ENCODE results near the gene MKI67. TPM values are rescaled to one million over a fixed set of nuclear protein-coding genes. Genes with fewer than 3 reads are reported as not detected.
A peak's percentile ranks its signal among the peaks of the same experiment; 100 is the strongest.

Gene MKI67
- total and polyA plus RNA-seq, 10 donors = 0.61 to 21.6 (median 7.6) TPM

- 69 to 86% (median 82%) methylated on average over 15 to 17 of the region's 17 CpGs for WGBS, 5 donors
- H3K36me3 ChIP-seq = peaks cover 12 to 100% (median 89%) of the 10 kb centered on the region in 6 donors
- DNase-seq = peak; percentile 77
- H3K4me3 ChIP-seq = no peak overlapping the region
- H3K4me1 ChIP-seq = no peaks in the 10 kb centered on the region
- H3K9me3 ChIP-seq = no peaks in the 10 kb centered on the region
- no peaks in the 10 kb centered on the region for H3K27me3 ChIP-seq (replicated peaks in 1 of 7)
- TF ChIP-seq POLR2AphosphoS5 (IDR thresholded peaks at IDR 0.05) (no peak), CTCF (IDR thresholded peaks at IDR 0.05 in 8 of 11, conservative IDR thresholded peaks at IDR 0.05 in 3 of 11) (peak; percentile 26 to 79 (median 59)), POLR2A (IDR thresholded peaks at IDR 0.05) (no peak)
- intact Hi-C loops (cut with DNase I; ENCODE audit: low total_unique reads) = no loop called here
- H3K27ac ChIP-seq = no peak overlapping the region
Measured at GRCh38 chr10:128078136-128078969, 47.9 kb downstream of the MKI67 start.

GRCh38 chr10:128077155-128077875 is 48.9 kb downstream of the MKI67 start:
- intact Hi-C loops (cut with DNase I; ENCODE audit: low total_unique reads) = no loop called here
- WGBS, 5 donors = 88 to 95% (median 93%) methylated on average over 18 to 21 of the region's 21 CpGs

GRCh38 chr10:128074589-128074988 is 51.6 kb downstream of the MKI67 start:
- TF ChIP-seq POLR2A (IDR thresholded peaks at IDR 0.05) = no peak
- TF ChIP-seq POLR2AphosphoS5 (IDR thresholded peaks at IDR 0.05) = no peak
- TF ChIP-seq CTCF (IDR thresholded peaks at IDR 0.05 in 8 of 11, conservative IDR thresholded peaks at IDR 0.05 in 3 of 11) = no peak
- Histone ChIP-seq H3K36me3 (peaks cover 19 to 100% (median 96%) of the 10 kb centered on the region in 6 donors), H3K9me3 (no peaks in the 10 kb centered on the region), H3K27me3 (replicated peaks in 1 of 7) (no peaks in the 10 kb centered on the region), H3K27ac (no peak overlapping the region), H3K4me3 (no peak overlapping the region), H3K4me1 (peaks cover 0 to 4% (median 1%) of the 10 kb centered on the region in 6 donors)
- intact Hi-C loops (cut with DNase I; ENCODE audit: low total_unique reads) = no loop called here
- WGBS, 5 donors = 82 to 98% (median 97%) methylated on average over 5 of the region's 5 CpGs
- DNase-seq = no peak

More at GRCh38 chr10:128077155-128077875, 48.9 kb downstream of the MKI67 start:
- Histone ChIP-seq H3K4me1 (no peaks in the 10 kb centered on the region), H3K27me3 (replicated peaks in 1 of 7) (no peaks in the 10 kb centered on the region), H3K36me3 (peaks cover 19 to 100% (median 90%) of the 10 kb centered on the region in 6 donors), H3K9me3 (no peaks in the 10 kb centered on the region), H3K27ac (no peak overlapping the region), H3K4me3 (no peak overlapping the region)
- TF ChIP-seq POLR2A (IDR thresholded peaks at IDR 0.05) (no peak), POLR2AphosphoS5 (IDR thresholded peaks at IDR 0.05) (peak in 1 of 3 donors; percentile 70), CTCF (IDR thresholded peaks at IDR 0.05 in 8 of 11, conservative IDR thresholded peaks at IDR 0.05 in 3 of 11) (no peak)
- DNase-seq = peak; percentile 72

GRCh38 chr10:128073890-128074289 is 52.3 kb downstream of the MKI67 start:
- WGBS, 5 donors = 23 to 49% (median 48%) methylated on average over 2 of the region's 2 CpGs
- H3K27me3 ChIP-seq (replicated peaks in 1 of 7) = no peaks in the 10 kb centered on the region
- no peak for DNase-seq
- TF ChIP-seq POLR2AphosphoS5 (IDR thresholded peaks at IDR 0.05) (no peak), CTCF (IDR thresholded peaks at IDR 0.05 in 8 of 11, conservative IDR thresholded peaks at IDR 0.05 in 3 of 11) (no peak), POLR2A (IDR thresholded peaks at IDR 0.05) (no peak)
- no peaks in the 10 kb centered on the region for H3K9me3 ChIP-seq
- intact Hi-C loops (cut with DNase I; ENCODE audit: low total_unique reads) = no loop called here
- H3K4me3 ChIP-seq = no peak overlapping the region
- no peak overlapping the region for H3K27ac ChIP-seq
- H3K4me1 ChIP-seq = peaks cover 0 to 11% (median 8%) of the 10 kb centered on the region in 6 donors
- peaks cover 19 to 100% (median 93%) of the 10 kb centered on the region in 6 donors for H3K36me3 ChIP-seq

Data from spleen (tissue), 11 donors.